Activated T-helper 1 cell treated with anti-CD3 and anti-CD28 coated beads, Interleukin-12 subunit alpha, Interleukin-12 subunit beta, Interleukin-2, Interleukin-4 antibody, amounts not matched to agents 30 ng/mL and 10 ng/mL and 1 ng/mL, durations not matched to agents 14 hours and 24 hours and 36 hours (primary cell): ENCODE data around the gene RNF152. TPM values are rescaled to one million over a fixed set of nuclear protein-coding genes. Genes with fewer than 3 reads are reported as not detected.
"Not testable (repeated sequence)": the region's sequence is repeated elsewhere in the genome, so short reads cannot be mapped to it uniquely, and the experiment has no call there.

Experiments used
- DNase-seq: peaks from one replicate; pipeline ENCODE4 v3.0.0; 2021; ENCODE audit warnings: low spot score
- H3K27ac Mint-ChIP-seq: one replicate; pipeline ENCODE4 v1.8.0; 2021; ENCODE audit warnings: mild to moderate bottlenecking, mixed read lengths
- H3K27me3 Mint-ChIP-seq: one replicate; pipeline ENCODE4 v1.8.0; 2022; ENCODE audit warnings: mild to moderate bottlenecking, moderate library complexity, mixed read lengths; ENCODE audit not compliant: insufficient read depth
- H3K36me3 Mint-ChIP-seq: one replicate; pipeline ENCODE4 v1.8.0; 2021; ENCODE audit warnings: low read depth, mixed read lengths
- H3K4me1 Mint-ChIP-seq: one replicate; pipeline ENCODE4 v1.8.0; 2021; ENCODE audit warnings: low read depth, mixed read lengths
- H3K4me3 Mint-ChIP-seq: one replicate; pipeline ENCODE4 v1.8.0; 2021; ENCODE audit warnings: mild to moderate bottlenecking, moderate library complexity, mixed read lengths
- H3K9me3 Mint-ChIP-seq: one replicate; pipeline ENCODE4 v1.8.0; 2021; ENCODE audit warnings: mixed read lengths
- intact Hi-C: fragments of 100-400 bp; cut with micrococcal nuclease; formaldehyde crosslinking; loops from one replicate; pipeline ENCODE4 v1.15.1; 2024
- total RNA-seq: library from RNA; stranded (reverse); gene quantifications from 2 replicates; pipeline ENCODE4 v1.2.3, GENCODE V29; 2022

The RNF152 gene
- total RNA-seq, 1 donor from 2014 or later: 0.65 TPM

DNA sequence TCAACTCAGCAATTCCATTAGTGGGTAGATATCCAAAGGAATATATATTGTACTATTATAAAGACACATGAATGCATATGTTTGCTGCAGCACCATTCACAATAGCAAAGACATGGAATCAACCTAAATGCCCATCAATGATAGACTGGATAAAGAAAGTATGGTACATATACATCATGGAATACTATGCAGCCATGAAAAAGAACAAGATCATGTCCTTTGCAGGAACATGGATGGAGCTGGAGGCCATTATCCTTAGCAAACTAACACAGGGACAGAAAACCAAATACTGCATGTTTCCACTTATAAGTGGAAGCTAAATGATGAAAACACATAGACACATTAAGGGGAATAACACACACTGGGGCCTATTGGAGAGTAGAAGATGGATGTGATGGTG lies 116.6 kb downstream of the RNF152 start:
- H3K27ac Mint-ChIP-seq, H3K4me1 Mint-ChIP-seq, H3K4me3 Mint-ChIP-seq, H3K36me3 Mint-ChIP-seq, DNase-seq, H3K27me3 Mint-ChIP-seq, intact Hi-C loops: not testable (repeated sequence)
- peaks cover 11% of the 10 kb centered on the region for H3K9me3 Mint-ChIP-seq

DNA sequence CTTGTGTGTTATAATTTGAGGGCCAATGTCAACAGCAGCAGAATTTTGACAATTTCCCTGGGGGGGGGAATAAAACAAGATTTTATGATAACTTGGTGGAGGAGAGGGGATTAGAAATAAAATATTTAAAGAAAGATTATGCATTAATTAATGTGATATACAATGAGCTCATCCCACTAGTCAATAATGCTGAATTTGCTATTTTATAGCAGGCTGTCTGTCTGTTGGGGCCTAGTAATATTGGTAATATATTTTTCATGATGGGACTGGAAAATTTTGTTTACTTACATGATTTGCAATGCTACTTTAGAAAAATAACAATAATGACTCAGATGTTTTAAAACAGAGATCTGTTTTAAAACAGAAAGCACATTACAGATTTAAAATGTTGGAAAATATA lies 118.0 kb downstream of the RNF152 start:
- DNase-seq: no peak
- Mint-ChIP-seq H3K27me3 (peaks cover 3% of the 10 kb centered on the region), H3K27ac (no peak overlapping the region), H3K9me3 (peaks cover 8% of the 10 kb centered on the region), H3K4me3 (no peak overlapping the region), H3K36me3 (no peaks in the 10 kb centered on the region), H3K4me1 (no peaks in the 10 kb centered on the region)
- intact Hi-C loops: no loop called here

DNA sequence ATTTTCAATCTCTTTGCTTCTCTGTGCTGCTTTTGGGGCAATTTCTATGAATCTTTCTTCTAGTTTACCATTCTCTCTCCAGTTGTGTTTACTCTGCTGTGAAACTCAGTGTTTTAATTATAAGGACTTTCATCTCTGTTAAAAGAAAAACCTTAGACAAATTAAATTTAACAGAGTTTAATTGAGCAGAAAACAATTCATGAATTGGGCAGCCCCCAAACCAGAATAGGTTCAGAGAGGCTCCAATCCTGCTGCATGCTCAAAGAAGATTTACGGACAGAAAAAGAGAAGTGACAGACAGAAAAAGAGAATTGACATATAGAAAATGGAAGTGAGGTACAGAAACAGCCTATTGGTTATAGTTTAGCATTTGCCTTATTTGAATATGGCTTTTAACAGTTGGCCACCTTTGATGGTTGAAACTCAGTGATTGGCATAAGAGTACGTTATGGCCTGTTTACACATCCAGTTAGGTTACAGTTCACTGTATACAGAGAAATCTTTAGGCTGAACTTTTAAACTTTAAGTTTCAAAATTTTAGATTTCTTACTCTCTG lies 120.4 kb downstream of the RNF152 start:
- Mint-ChIP-seq H3K4me1 (no peaks in the 10 kb centered on the region), H3K4me3 (no peak overlapping the region), H3K27me3 (peaks cover 3% of the 10 kb centered on the region), H3K27ac (no peak overlapping the region), H3K36me3 (no peaks in the 10 kb centered on the region), H3K9me3 (peaks cover 8% of the 10 kb centered on the region)
- intact Hi-C loops: no loop called here
- DNase-seq: no peak

DNA sequence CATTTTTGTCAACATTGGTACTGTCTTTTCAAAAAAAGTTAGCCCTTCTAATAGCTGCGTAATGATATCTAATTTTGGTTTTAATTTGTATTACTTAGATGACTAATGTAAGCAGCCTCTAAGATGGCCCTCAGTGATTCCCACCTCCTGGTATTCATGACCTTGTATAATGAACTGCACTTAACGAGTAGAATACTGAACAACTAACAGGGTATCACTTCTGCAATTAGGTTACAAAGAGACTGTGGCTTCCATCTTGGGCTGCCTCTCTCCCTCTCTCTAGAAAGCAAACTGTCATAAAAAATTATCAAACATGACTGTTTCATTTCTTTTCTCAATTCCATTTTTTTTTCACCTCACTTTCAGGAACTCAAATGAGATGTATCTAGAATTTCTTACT lies 120.9 kb downstream of the RNF152 start:
- peaks cover 3% of the 10 kb centered on the region for H3K27me3 Mint-ChIP-seq
- no peak for DNase-seq
- no peak overlapping the region for H3K4me3 Mint-ChIP-seq
- H3K36me3 Mint-ChIP-seq: no peaks in the 10 kb centered on the region
- H3K27ac Mint-ChIP-seq: no peak overlapping the region
- intact Hi-C loops: no loop called here
- no peaks in the 10 kb centered on the region for H3K4me1 Mint-ChIP-seq
- peaks cover 8% of the 10 kb centered on the region for H3K9me3 Mint-ChIP-seq

DNA sequence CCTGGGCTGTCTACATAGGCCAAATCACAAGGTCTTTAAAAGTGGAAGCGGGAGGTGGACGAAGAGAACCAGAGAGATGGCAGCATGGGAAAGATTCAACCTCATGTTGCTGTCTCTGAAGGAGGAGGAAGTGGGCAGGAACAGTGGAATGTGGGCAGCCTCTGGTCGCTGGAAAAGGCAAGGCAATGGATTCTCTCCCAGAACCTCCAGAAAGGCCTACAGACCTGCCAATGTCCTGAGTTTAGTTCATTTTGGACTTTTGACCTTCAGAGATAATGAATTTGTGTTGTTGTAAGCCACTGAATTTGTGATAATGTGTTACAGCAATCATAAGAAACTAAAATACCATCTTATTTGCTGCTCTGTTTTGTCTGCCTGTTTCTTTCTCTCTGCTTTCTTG lies 122.5 kb downstream of the RNF152 start:
- Mint-ChIP-seq H3K4me3 (no peak overlapping the region), H3K9me3 (no peaks in the 10 kb centered on the region), H3K27ac (no peak overlapping the region), H3K36me3 (no peaks in the 10 kb centered on the region), H3K27me3 (peaks cover 3% of the 10 kb centered on the region), H3K4me1 (no peaks in the 10 kb centered on the region)
- DNase-seq: no peak
- intact Hi-C loops: no loop called here

DNA sequence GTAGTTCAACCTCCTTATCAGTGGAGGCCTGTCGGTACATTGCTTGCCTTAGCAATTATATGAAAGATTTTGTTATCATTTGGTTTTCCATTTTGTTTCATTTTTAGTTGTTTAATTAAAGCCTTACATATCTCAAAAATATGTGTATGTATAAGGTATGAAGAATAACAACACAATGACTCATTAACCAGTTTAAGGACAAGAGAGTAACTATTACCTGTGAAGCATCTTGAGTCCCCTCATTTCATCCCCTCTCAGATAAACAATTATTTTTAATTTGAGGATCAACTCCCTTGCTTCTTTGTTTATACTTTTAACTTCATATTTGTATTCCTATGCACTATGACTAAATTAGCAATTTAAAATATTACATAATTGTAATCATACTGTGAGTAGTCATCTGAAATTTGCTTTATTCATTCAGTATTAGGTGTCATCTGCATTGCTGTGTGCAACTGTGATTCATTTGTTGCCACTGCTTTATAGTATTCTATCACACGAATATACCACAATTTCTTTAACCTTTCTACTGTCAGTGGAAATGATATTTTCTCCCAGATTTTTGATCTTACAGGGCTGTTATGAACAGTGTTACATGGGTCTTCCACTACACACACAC lies 126.4 kb downstream of the RNF152 start:
- no peak overlapping the region for H3K4me3 Mint-ChIP-seq
- H3K27me3 Mint-ChIP-seq: peaks cover 11% of the 10 kb centered on the region
- intact Hi-C loops: loop anchor here (10.0 kb wide), 1 partner anchor 188 kb away; no protein-coding TSS in a partner anchor
- no peaks in the 10 kb centered on the region for H3K36me3 Mint-ChIP-seq
- no peak for DNase-seq
- no peaks in the 10 kb centered on the region for H3K9me3 Mint-ChIP-seq
- no peak overlapping the region for H3K27ac Mint-ChIP-seq
- H3K4me1 Mint-ChIP-seq: no peaks in the 10 kb centered on the region

DNA sequence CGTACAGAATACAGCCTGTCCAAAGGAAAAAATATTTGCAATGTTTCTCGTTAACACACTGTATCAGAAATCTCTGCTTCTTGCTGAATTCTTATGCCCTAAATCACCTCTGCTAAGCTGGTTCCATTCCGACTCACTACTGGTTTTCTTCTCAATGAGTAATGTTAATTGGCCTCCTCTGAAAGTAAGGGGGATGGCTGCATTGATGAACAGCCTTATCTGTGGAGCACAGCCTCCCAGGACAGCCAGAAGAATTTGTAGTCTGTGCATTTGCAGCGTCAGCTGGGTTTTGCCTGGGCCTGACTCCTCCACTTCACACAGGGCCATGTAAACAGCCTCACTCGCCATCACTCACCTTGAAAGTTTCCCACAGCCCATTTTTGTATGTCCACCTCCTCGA lies 127.7 kb downstream of the RNF152 start:
- DNase-seq: no peak
- no peaks in the 10 kb centered on the region for H3K9me3 Mint-ChIP-seq
- no peak overlapping the region for H3K27ac Mint-ChIP-seq
- peaks cover 18% of the 10 kb centered on the region for H3K27me3 Mint-ChIP-seq
- H3K4me1 Mint-ChIP-seq: no peaks in the 10 kb centered on the region
- no peak overlapping the region for H3K4me3 Mint-ChIP-seq
- intact Hi-C loops: loop anchor here (10.0 kb wide), 1 partner anchor 190 kb away; no protein-coding TSS in a partner anchor
- no peaks in the 10 kb centered on the region for H3K36me3 Mint-ChIP-seq

DNA sequence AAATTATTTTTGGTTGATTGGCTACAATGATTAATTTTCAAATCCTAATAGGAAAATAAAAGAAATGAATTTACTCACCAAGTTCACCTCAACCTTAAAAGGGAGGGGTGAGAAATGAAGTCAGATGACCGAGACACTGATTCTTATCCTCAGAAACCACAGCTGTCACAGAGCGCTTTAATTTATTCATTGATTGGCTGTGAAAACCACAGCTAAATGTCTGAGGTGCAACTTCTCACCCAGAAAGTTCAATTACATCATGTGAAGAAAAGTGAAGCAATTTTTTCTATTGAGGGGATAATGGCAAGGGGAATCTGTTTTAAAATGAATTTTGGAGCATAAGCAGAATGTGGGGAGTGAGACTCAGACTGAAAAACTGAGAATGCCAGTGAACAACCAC lies 128.4 kb downstream of the RNF152 start:
- Mint-ChIP-seq H3K27ac (no peak overlapping the region), H3K36me3 (no peaks in the 10 kb centered on the region), H3K27me3 (peaks cover 19% of the 10 kb centered on the region), H3K4me1 (no peaks in the 10 kb centered on the region), H3K4me3 (no peak overlapping the region), H3K9me3 (no peaks in the 10 kb centered on the region)
- intact Hi-C loops: loop anchor here (10.0 kb wide), 1 partner anchor 190 kb away; no protein-coding TSS in a partner anchor
- DNase-seq: no peak

DNA sequence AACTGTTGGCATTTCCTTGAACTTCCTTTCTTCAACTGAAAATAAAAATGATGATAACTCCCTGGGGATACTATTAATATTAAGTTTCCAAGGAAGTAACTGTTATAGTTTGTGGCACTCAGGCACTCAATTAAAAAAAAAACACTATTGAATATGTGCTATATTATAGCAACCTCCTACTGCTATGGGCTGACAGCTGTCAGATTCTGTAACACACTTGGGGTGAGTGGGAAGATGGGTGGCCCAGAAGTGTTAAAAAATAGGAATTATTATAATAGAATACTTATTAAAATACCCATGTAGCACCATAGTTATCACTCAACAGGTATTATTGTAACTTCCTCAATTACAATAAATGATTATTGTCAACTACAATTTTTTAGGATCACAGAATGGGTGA lies 130.9 kb downstream of the RNF152 start:
- DNase-seq: no peak
- H3K4me1 Mint-ChIP-seq: no peaks in the 10 kb centered on the region
- no peaks in the 10 kb centered on the region for H3K36me3 Mint-ChIP-seq
- intact Hi-C loops: loop anchor here (10.0 kb wide), 1 partner anchor 193 kb away; no protein-coding TSS in a partner anchor
- no peak overlapping the region for H3K27ac Mint-ChIP-seq
- H3K4me3 Mint-ChIP-seq: no peak overlapping the region
- no peaks in the 10 kb centered on the region for H3K9me3 Mint-ChIP-seq
- peaks cover 22% of the 10 kb centered on the region for H3K27me3 Mint-ChIP-seq
